Panc1 (cell line): ENCODE results near the gene LNX1.

Experiments
- CTCF ChIP-seq: fragments of 450-650 bp; IDR thresholded peaks from 2 replicates; pipeline ENCODE4 v1.5.1; 2017; ENCODE audit warnings: mild to moderate bottlenecking
- POLR2AphosphoS5 ChIP-seq: IDR thresholded peaks from 2 replicates; pipeline ENCODE4 v1.6.1; 2012; ENCODE audit warnings: mild to moderate bottlenecking, low read depth, low read length, moderate library complexity
- REST ChIP-seq, 2 experiments: IDR thresholded peaks; 2 replicates each; pipeline ENCODE4 v1.6.1; 2011 to 2012; ENCODE audit warnings: low read depth in 2 of 2, control low read depth in 1 of 2, low read length in 1 of 2, mild to moderate bottlenecking in 1 of 2, moderate library complexity in 1 of 2; ENCODE audit not compliant: insufficient read depth in 1 of 2
- SIN3A ChIP-seq: IDR thresholded peaks from 2 replicates; pipeline ENCODE4 v1.6.1; 2012; ENCODE audit warnings: low read depth, mild to moderate bottlenecking, low read length, moderate library complexity, borderline replicate concordance; ENCODE audit not compliant: insufficient read depth

- TF ChIP-seq SIN3A (no peak), CTCF (no peak), POLR2AphosphoS5 (no peak), REST (IDR thresholded peaks at IDR 0.05; ENCODE audit: insufficient read depth in 1 of 2, low read depth in 2 of 2, low read length in 1 of 2) (no peak)
Observed at GRCh38 chr4:53476232-53477037, 114.9 kb downstream of the LNX1 start.
